ENCODE results near the gene HUS1.
"Not testable (repeated sequence)": the region's sequence is repeated elsewhere in the genome, so short reads cannot be mapped to it uniquely, and the experiment has no call there.

Gene HUS1

GRCh38 chr7:47943676-47944474, 35.5 kb downstream of the HUS1 start:
- DNase-seq: no peak

GRCh38 chr7:47942651-47943050, 36.8 kb downstream of the HUS1 start:
- DNase-seq: not testable (repeated sequence)

GRCh38 chr7:47942132-47942531, 37.3 kb downstream of the HUS1 start:
- DNase-seq: no peak

GRCh38 chr7:47941136-47941844, 38.1 kb downstream of the HUS1 start:
- no peak for DNase-seq

- DNase-seq: no peak
Measured at GRCh38 chr7:47940088-47941013, 39.1 kb downstream of the HUS1 start.

- no peak for DNase-seq
Measured at GRCh38 chr7:47939425-47940036, 39.9 kb downstream of the HUS1 start.

- no peak for DNase-seq
Measured at GRCh38 chr7:47938574-47939165, 40.7 kb downstream of the HUS1 start.

GRCh38 chr7:47937711-47938573, 41.5 kb downstream of the HUS1 start:
- DNase-seq: no peak

GRCh38 chr7:47937065-47937687, 42.2 kb downstream of the HUS1 start:
- DNase-seq: no peak

- DNase-seq: no peak
Measured at GRCh38 chr7:47936323-47936722, 43.1 kb downstream of the HUS1 start.

GRCh38 chr7:47935336-47935735, 44.1 kb downstream of the HUS1 start:
- DNase-seq: no peak

GRCh38 chr7:47934831-47935230, 44.6 kb downstream of the HUS1 start:
- DNase-seq: no peak

GRCh38 chr7:47933215-47933614, 46.2 kb downstream of the HUS1 start:
- DNase-seq: no peak

- no peak for DNase-seq
Measured at GRCh38 chr7:47932466-47933037, 46.9 kb downstream of the HUS1 start.

GRCh38 chr7:47932016-47932415, 47.4 kb downstream of the HUS1 start:
- DNase-seq: no peak

GRCh38 chr7:47931005-47932004, 48.1 kb downstream of the HUS1 start:
- no peak for DNase-seq

GRCh38 chr7:47924266-47924665, 55.1 kb downstream of the HUS1 start:
- DNase-seq: no peak

- DNase-seq: not testable (repeated sequence)
Measured at GRCh38 chr7:47923081-47923875, 56.1 kb downstream of the HUS1 start.

Measured in NCI-H2081 (cell line).